Measurements from ENCODE around the gene HBZ.

The HBZ gene

GRCh38 chr16:188674-189073, 36.2 kb downstream of the HBZ start:
- Histone ChIP-seq H2AFZ (ENCODE audit: low read length) (no peak overlapping the region), H3K27ac (replicated peaks; ENCODE audit: low read length) (no peak overlapping the region), H4K8ac (ENCODE audit: low read depth, low read length) (no peak overlapping the region), H3K4me1 (ENCODE audit: control insufficient read depth in 2 of 2, insufficient read depth in 1 of 2, low read depth in 1 of 2, low read length in 2 of 2) (peaks cover 0 to 2% of the 10 kb centered on the region in 2 donors), H2BK15ac (ENCODE audit: low read length) (no peak overlapping the region), H3K4me3 (ENCODE audit: low read length in 2 of 2) (no peak overlapping the region), H3K23ac (ENCODE audit: low read depth, low read length, poor library complexity) (no peak overlapping the region), H3K14ac (ENCODE audit: low read length) (no peak overlapping the region), H2BK5ac (ENCODE audit: low read length) (no peak overlapping the region), H3K4me2 (ENCODE audit: insufficient read depth, low read length, poor library complexity, severe bottlenecking) (no peak overlapping the region), H3K27me3 (ENCODE audit: control insufficient read depth in 3 of 3, insufficient read depth in 3 of 3, low read depth in 1 of 3, low read length in 3 of 3) (peaks cover 0 to 2% (median 0%) of the 10 kb centered on the region in 3 experiments), H3K79me1 (ENCODE audit: low read depth, low read length) (peaks cover 5% of the 10 kb centered on the region), H2AK5ac (ENCODE audit: low read depth, low read length) (no peak overlapping the region), H3K4ac (ENCODE audit: low read length) (no peak overlapping the region), H3K18ac (ENCODE audit: low read length) (no peak overlapping the region), H3K9me3 (replicated peaks in 1 of 2; ENCODE audit: control insufficient read depth in 2 of 2, insufficient read depth in 1 of 2, low read depth in 1 of 2, low read length in 2 of 2) (peaks cover 0 to 4% of the 10 kb centered on the region in 2 donors), H4K91ac (ENCODE audit: low read depth, low read length, poor library complexity) (no peak overlapping the region), H2BK12ac (ENCODE audit: low read length) (no peak overlapping the region), H3K9ac (ENCODE audit: low read depth, low read length, poor library complexity) (no peak overlapping the region), H3K36me3 (replicated peaks in 1 of 2; ENCODE audit: control insufficient read depth in 2 of 2, insufficient read depth in 2 of 2, low read length in 2 of 2) (peaks cover 60 to 86% of the 10 kb centered on the region in 2 donors), H2BK120ac (ENCODE audit: low read depth, low read length) (no peak overlapping the region)
- DNase-seq (ENCODE audit: low spot score), result no peak
- WGBS, 2 donors (ENCODE audit: extremely low coverage in 2 of 2, insufficient read length in 2 of 2, insufficient replicate concordance in 1 of 2), result no CpG with 5 or more reads among the region's 8 CpGs

GRCh38 chr16:189604-190186, 37.3 kb downstream of the HBZ start:
- H3K4me1 ChIP-seq (ENCODE audit: control insufficient read depth in 2 of 2, insufficient read depth in 1 of 2, low read depth in 1 of 2, low read length in 2 of 2), result no peaks in the 10 kb centered on the region
- no peak overlapping the region for H2AK5ac ChIP-seq (ENCODE audit: low read depth, low read length)
- no CpG with 5 or more reads among the region's 34 CpGs for WGBS, 2 donors (ENCODE audit: extremely low coverage in 2 of 2, insufficient read length in 2 of 2, insufficient replicate concordance in 1 of 2)
- H3K14ac ChIP-seq (ENCODE audit: low read length), result no peak overlapping the region
- no peak overlapping the region for H2BK5ac ChIP-seq (ENCODE audit: low read length)
- H4K8ac ChIP-seq (ENCODE audit: low read depth, low read length), result no peak overlapping the region
- no peak overlapping the region for H3K18ac ChIP-seq (ENCODE audit: low read length)
- DNase-seq (ENCODE audit: low spot score), result no peak
- H3K4ac ChIP-seq (ENCODE audit: low read length), result no peak overlapping the region
- H3K4me3 ChIP-seq (ENCODE audit: low read length in 2 of 2), result no peak overlapping the region
- no peak overlapping the region for H4K91ac ChIP-seq (ENCODE audit: low read depth, low read length, poor library complexity)
- H2BK120ac ChIP-seq (ENCODE audit: low read depth, low read length), result no peak overlapping the region
- H3K23ac ChIP-seq (ENCODE audit: low read depth, low read length, poor library complexity), result peak overlapping the region; percentile 31
- H3K27me3 ChIP-seq (ENCODE audit: control insufficient read depth in 3 of 3, insufficient read depth in 3 of 3, low read depth in 1 of 3, low read length in 3 of 3), result peaks cover 0 to 2% (median 0%) of the 10 kb centered on the region in 3 experiments
- peaks cover 5% of the 10 kb centered on the region for H3K79me1 ChIP-seq (ENCODE audit: low read depth, low read length)
- peaks cover 60 to 88% of the 10 kb centered on the region in 2 donors for H3K36me3 ChIP-seq (replicated peaks in 1 of 2; ENCODE audit: control insufficient read depth in 2 of 2, insufficient read depth in 2 of 2, low read length in 2 of 2)
- peaks cover 0 to 4% of the 10 kb centered on the region in 2 donors for H3K9me3 ChIP-seq (replicated peaks in 1 of 2; ENCODE audit: control insufficient read depth in 2 of 2, insufficient read depth in 1 of 2, low read depth in 1 of 2, low read length in 2 of 2)
- H3K27ac ChIP-seq (replicated peaks; ENCODE audit: low read length), result no peak overlapping the region
- H2BK12ac ChIP-seq (ENCODE audit: low read length), result no peak overlapping the region
- no peak overlapping the region for H2BK15ac ChIP-seq (ENCODE audit: low read length)
- no peak overlapping the region for H3K9ac ChIP-seq (ENCODE audit: low read depth, low read length, poor library complexity)
- H2AFZ ChIP-seq (ENCODE audit: low read length), result no peak overlapping the region
- no peak overlapping the region for H3K4me2 ChIP-seq (ENCODE audit: insufficient read depth, low read length, poor library complexity, severe bottlenecking)

GRCh38 chr16:191831-192230, 39.4 kb downstream of the HBZ start:
- Histone ChIP-seq H3K27me3 (ENCODE audit: control insufficient read depth in 3 of 3, insufficient read depth in 3 of 3, low read depth in 1 of 3, low read length in 3 of 3) (peaks cover 0 to 2% (median 0%) of the 10 kb centered on the region in 3 experiments), H4K8ac (ENCODE audit: low read depth, low read length) (no peak overlapping the region), H2BK5ac (ENCODE audit: low read length) (no peak overlapping the region), H3K14ac (ENCODE audit: low read length) (no peak overlapping the region), H3K4me2 (ENCODE audit: insufficient read depth, low read length, poor library complexity, severe bottlenecking) (no peak overlapping the region), H2AK5ac (ENCODE audit: low read depth, low read length) (no peak overlapping the region), H3K9ac (ENCODE audit: low read depth, low read length, poor library complexity) (no peak overlapping the region), H2BK120ac (ENCODE audit: low read depth, low read length) (no peak overlapping the region), H2BK15ac (ENCODE audit: low read length) (no peak overlapping the region), H3K9me3 (replicated peaks in 1 of 2; ENCODE audit: control insufficient read depth in 2 of 2, insufficient read depth in 1 of 2, low read depth in 1 of 2, low read length in 2 of 2) (peaks cover 0 to 4% of the 10 kb centered on the region in 2 donors), H4K91ac (ENCODE audit: low read depth, low read length, poor library complexity) (no peak overlapping the region), H3K79me1 (ENCODE audit: low read depth, low read length) (peaks cover 7% of the 10 kb centered on the region), H2AFZ (ENCODE audit: low read length) (no peak overlapping the region), H2BK12ac (ENCODE audit: low read length) (no peak overlapping the region), H3K4ac (ENCODE audit: low read length) (no peak overlapping the region), H3K4me1 (ENCODE audit: control insufficient read depth in 2 of 2, insufficient read depth in 1 of 2, low read depth in 1 of 2, low read length in 2 of 2) (no peaks in the 10 kb centered on the region), H3K36me3 (replicated peaks in 1 of 2; ENCODE audit: control insufficient read depth in 2 of 2, insufficient read depth in 2 of 2, low read length in 2 of 2) (peaks cover 69 to 98% of the 10 kb centered on the region in 2 donors), H3K23ac (ENCODE audit: low read depth, low read length, poor library complexity) (no peak overlapping the region), H3K18ac (ENCODE audit: low read length) (no peak overlapping the region), H3K4me3 (ENCODE audit: low read length in 2 of 2) (no peak overlapping the region), H3K27ac (replicated peaks; ENCODE audit: low read length) (no peak overlapping the region)
- no peak for DNase-seq (ENCODE audit: low spot score)
- no CpG with 5 or more reads among the region's 4 CpGs for WGBS, 2 donors (ENCODE audit: extremely low coverage in 2 of 2, insufficient read length in 2 of 2, insufficient replicate concordance in 1 of 2)

GRCh38 chr16:192686-193085, 40.2 kb downstream of the HBZ start:
- Histone ChIP-seq H3K4ac (ENCODE audit: low read length) (no peak overlapping the region), H2BK15ac (ENCODE audit: low read length) (no peak overlapping the region), H3K9ac (ENCODE audit: low read depth, low read length, poor library complexity) (no peak overlapping the region), H2BK120ac (ENCODE audit: low read depth, low read length) (no peak overlapping the region), H3K4me3 (ENCODE audit: low read length in 2 of 2) (no peak overlapping the region), H3K4me1 (ENCODE audit: control insufficient read depth in 2 of 2, insufficient read depth in 1 of 2, low read depth in 1 of 2, low read length in 2 of 2) (no peaks in the 10 kb centered on the region), H3K23ac (ENCODE audit: low read depth, low read length, poor library complexity) (no peak overlapping the region), H2AFZ (ENCODE audit: low read length) (no peak overlapping the region), H3K18ac (ENCODE audit: low read length) (no peak overlapping the region), H3K4me2 (ENCODE audit: insufficient read depth, low read length, poor library complexity, severe bottlenecking) (no peak overlapping the region), H3K27me3 (ENCODE audit: control insufficient read depth in 3 of 3, insufficient read depth in 3 of 3, low read depth in 1 of 3, low read length in 3 of 3) (peaks cover 0 to 2% (median 0%) of the 10 kb centered on the region in 3 experiments), H3K14ac (ENCODE audit: low read length) (no peak overlapping the region), H3K79me1 (ENCODE audit: low read depth, low read length) (peaks cover 6% of the 10 kb centered on the region), H3K27ac (replicated peaks; ENCODE audit: low read length) (no peak overlapping the region), H2BK12ac (ENCODE audit: low read length) (no peak overlapping the region), H3K36me3 (replicated peaks in 1 of 2; ENCODE audit: control insufficient read depth in 2 of 2, insufficient read depth in 2 of 2, low read length in 2 of 2) (peaks cover 69 to 99% of the 10 kb centered on the region in 2 donors), H4K91ac (ENCODE audit: low read depth, low read length, poor library complexity) (no peak overlapping the region), H3K9me3 (replicated peaks in 1 of 2; ENCODE audit: control insufficient read depth in 2 of 2, insufficient read depth in 1 of 2, low read depth in 1 of 2, low read length in 2 of 2) (peaks cover 0 to 2% of the 10 kb centered on the region in 2 donors), H2AK5ac (ENCODE audit: low read depth, low read length) (no peak overlapping the region), H4K8ac (ENCODE audit: low read depth, low read length) (no peak overlapping the region), H2BK5ac (ENCODE audit: low read length) (no peak overlapping the region)
- no CpG with 5 or more reads among the region's 11 CpGs for WGBS, 2 donors (ENCODE audit: extremely low coverage in 2 of 2, insufficient read length in 2 of 2, insufficient replicate concordance in 1 of 2)
- no peak for DNase-seq (ENCODE audit: low spot score)
